Measurements from ENCODE around the gene SERPINB8.

Gene SERPINB8

DNA sequence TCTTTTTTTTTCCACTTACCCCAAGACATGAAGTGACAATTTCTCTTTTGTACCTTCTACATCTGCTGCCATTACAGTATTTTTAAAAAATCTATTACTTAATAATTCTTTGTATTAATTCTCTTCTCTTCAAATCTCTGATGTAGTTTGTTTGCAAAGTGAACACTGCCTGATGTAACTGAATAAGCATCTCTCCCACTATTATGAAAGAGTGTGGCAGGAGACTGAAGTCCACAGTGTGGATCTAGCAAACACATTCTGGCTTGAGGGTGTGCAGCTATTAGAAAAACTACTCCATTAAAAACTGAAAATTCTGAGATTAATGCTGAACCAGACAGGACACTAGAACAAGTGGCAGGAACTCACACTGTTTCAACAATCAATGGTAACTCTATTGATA lies 5.0 kb upstream of the SERPINB8 start:
- DNase-seq (ENCODE audit: low read depth in 2 of 2), result no peak

DNA sequence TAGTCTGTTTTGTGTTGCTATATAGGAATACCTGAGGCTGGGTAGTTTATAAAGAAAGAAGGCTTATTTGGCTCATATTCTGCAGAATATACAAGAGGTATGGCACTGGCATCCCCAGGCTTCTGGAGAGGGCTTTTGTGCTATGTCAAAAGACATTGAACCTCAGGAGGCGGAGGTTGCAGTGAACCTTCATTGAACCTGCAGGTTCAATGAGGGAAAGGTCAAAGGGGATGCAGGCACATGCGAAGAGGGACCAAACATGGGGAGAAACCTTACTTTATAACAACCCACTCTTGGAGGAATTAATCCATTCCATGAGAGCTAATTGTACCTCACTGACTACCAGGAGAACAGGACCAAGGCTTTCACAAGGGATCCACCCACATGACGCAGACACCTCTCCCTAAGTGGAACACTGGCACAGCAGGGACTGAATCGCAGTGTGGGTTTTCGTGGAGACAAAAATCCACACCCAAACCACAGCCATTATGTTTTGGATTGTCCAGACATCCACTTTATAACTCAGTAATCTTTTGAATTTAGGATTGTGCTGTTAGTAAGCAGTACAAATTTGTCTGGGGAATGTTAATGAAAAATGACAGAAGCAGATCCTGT lies 4.1 kb upstream of the SERPINB8 start:
- DNase-seq (ENCODE audit: low read depth in 2 of 2), result no peak

DNA sequence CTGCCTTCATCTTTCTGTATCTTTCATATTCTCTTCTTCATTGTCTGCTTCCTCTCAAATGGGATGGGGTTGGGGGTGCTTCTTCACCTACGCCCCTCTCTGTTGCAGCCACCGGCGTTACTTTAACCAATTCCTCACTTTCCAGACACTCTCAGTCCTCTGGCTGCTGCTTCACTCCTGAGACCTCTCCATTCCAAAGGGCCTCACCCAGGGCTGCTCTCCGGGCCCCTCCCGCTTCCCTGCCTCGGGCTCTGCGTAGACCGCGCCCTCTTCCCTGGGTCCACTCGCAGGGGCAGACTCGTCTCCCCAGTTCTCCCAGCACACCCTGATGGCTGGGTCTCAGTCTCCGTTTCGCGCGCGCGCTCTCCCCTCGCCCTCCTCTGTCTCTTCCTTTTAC lies 926 bp downstream of the SERPINB8 start:
- DNase-seq (ENCODE audit: low read depth in 2 of 2), result no peak

DNA sequence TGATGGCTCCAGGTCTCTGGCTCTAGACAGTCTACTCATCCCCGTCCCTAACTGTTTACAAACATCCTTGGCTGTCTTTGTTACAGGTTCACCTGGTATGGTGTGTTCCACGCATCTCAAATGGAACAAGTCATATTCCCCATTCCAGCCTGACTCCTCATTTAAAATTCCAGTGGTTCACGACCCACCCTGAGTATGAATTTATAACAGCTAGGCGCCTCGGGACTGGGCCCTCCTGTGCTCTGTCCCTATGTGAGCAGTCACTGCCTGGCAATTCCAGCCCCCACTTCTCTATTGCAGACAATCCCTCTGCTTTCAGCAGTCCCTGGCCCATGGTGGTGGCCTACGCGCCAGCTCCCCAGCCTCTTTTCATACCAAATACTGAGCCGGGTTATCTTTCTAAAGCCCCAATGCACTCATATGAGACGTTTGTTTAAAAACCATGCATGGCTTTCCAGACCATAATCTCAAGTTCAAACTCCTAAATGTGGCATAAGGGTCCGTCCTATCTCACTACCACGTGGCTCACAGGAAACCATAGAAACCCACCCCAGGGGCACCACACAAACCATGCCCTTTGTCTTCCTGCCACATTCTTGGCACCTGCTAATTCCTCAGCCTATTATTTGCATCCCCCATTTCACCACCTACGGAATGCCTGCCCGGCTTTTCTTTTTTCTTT lies 1.6 kb downstream of the SERPINB8 start:
- no peak for DNase-seq (ENCODE audit: low read depth in 2 of 2)

DNA sequence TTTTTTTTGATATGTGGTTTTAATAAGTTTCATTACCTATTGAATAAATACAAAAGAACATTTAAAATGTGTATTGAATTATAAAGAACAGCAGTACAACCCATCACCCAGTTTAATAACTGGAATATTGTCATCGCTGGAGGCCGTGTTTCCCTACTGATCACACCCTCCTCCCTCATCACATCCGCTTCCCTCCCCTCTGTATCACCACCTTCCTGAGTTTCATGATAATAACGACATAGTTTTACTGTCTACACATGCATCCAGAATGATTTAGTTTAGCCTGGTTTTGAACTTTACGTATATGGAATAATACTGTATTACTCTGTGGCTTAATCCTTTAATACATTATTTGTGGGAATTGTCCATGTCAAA lies 2.1 kb downstream of the SERPINB8 start:
- no peak for DNase-seq (ENCODE audit: low read depth in 2 of 2)

DNA sequence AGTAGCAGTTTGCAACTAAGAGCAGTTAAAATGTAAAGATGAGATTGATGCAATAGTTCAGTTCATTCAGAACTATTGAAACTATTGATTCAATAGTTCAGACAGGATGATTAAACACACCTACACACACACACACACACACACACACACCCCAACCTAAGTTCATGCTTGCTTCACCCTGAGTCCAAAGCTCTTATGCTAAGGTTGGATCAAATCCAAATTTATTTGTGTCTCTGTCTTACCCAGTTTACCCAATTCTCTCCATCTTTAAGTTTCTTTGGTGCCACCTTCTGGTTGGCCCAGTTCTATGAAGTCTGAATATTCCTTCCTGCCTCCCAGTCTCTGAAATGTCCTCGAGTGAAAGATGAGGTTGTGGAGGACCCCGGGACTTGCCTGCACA lies 5.1 kb downstream of the SERPINB8 start:
- no peak for DNase-seq (ENCODE audit: low read depth in 2 of 2)

DNA sequence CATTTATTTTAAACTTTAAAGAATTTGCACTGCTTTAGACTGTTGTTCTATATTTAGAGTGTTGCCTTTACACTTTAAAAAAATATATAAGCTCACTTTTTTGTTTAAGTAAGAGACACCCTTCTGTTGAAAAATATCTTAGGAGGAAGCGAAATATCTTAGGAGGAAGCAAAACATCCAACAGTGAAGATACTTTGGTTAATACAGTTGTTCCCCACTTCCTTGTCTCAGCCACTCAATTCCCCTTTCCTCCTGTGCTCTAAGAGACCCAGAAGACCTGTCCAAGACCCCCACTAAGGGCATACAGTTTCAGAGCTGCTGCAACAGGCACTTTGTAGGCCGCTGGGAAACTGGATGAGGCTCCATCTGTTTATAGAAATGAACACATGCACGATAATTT lies 5.7 kb downstream of the SERPINB8 start:
- no peak for DNase-seq (ENCODE audit: low read depth in 2 of 2)

DNA sequence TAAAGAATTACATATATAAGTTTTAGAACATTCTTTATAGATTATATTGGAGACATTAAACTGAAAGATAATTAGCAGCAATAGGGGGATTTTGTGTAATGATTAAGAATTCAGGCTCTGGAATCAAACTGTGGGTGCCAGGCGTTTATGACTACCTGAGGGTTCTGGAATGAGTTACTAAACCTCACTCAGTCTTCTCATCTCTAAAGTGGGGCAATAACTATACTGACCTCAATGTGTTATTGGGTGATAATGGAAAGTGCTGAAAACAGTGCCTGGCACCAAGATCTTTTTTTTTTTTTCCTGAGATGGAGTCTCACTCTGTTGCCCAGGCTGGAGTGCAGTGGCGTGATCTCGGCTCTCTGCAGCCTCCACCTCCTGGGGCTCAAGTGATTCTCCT lies 7.2 kb downstream of the SERPINB8 start:
- DNase-seq (ENCODE audit: low read depth in 2 of 2), result no peak

DNA sequence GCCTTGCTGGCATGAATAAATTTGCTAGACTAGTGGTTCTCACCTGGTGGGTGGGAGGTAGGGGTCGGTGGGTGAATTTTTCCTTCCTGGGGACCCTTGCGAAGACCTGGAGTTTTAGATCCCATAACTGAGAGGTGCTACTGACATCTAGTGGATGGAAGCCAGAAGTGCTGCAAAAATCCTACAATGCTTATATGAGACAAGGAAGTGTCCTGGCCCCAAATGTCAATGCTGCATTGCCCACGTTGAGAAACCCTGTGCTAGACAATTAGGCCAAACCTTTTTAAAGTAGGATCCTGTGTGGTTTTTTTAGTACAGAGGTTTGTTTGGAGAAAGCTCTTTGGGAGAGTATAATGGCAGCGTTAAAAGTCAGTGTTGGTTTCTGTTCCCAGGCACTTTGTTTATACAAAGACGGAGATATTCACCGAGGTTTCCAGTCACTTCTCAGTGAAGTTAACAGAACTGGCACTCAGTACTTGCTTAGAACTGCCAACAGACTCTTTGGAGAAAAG lies 9.6 kb downstream of the SERPINB8 start:
- no peak for DNase-seq (ENCODE audit: low read depth in 2 of 2)

DNA sequence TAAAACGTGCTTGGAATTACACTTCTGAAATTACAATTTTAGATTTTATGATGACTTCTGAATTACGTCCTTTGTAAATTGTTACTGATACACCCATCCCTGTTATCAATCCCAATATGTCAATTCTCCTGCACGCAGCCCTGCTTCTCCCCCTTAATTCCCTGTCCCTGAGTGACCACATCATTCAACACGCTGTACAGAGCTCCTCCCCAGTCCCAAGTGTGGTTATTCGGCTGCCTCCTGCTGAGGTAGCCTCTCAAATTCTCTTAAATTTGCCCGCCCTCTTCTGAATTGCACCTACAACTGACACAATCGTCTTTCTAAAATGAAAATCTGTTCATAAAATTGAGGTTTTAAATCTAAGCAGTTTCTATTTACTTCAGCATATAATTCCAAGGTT lies 10.1 kb downstream of the SERPINB8 start:
- DNase-seq (ENCODE audit: low read depth in 2 of 2), result no peak

DNA sequence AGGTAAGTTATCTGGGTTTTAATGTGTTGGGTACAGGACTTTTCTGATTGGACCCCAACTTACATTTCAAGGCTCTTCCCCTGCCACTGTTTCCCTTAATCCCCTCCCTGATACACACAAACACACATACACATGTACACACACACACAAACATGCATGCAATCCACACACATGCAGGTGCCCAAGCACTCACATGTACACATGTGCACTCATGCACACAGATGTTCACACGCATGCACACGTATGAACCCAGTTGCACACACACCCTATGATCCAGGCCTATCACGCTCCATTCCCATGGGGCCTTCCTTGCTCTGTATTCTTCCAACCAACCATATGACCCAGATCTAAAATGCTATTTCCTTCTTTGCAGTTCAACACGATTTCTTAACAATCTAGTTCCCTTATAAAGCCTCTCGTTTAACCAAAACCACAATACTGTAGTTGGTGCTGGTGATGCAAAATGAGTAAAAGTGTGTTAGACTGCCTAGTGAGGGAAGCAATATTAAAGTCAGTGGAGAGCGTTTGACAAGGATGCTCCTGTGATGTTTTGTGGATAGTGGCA lies 11.1 kb downstream of the SERPINB8 start:
- DNase-seq (ENCODE audit: low read depth in 2 of 2), result no peak

DNA sequence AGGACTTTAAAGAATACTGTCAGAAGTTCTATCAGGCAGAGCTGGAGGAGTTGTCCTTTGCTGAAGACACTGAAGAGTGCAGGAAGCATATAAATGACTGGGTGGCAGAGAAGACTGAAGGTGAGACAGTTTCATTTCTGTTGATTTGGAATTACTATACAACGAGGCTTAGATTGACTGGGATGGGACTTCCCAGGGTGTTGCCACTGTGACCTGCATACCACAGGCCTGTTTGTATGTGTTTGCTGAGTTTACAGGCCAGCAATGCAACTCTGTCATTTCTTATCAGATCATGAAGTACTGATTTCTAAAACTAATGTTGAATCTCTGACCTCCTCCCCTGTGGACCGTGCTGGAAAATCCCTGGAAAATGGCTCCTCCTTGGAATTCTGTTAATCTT lies 11.8 kb downstream of the SERPINB8 start:
- DNase-seq (ENCODE audit: low read depth in 2 of 2), result no peak

DNA sequence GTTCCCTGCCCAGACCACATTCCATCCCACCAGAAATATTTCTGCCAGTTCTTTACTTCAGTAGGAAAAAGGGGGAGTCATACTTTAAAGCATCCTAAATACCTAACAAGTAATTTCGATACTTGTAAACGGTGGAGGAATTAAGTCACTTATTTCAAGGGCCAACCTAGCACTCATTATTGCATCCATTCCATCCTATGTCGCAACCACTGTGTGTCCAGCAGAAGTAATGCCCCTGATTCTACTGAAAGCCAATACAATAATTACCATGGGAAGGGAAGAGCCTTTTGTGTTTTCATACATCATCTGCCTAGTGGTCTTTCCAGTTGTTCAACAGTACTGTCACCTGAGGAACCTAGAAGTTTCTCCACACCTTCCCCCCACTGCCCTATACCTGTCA lies 12.5 kb downstream of the SERPINB8 start:
- DNase-seq (ENCODE audit: low read depth in 2 of 2), result no peak

DNA sequence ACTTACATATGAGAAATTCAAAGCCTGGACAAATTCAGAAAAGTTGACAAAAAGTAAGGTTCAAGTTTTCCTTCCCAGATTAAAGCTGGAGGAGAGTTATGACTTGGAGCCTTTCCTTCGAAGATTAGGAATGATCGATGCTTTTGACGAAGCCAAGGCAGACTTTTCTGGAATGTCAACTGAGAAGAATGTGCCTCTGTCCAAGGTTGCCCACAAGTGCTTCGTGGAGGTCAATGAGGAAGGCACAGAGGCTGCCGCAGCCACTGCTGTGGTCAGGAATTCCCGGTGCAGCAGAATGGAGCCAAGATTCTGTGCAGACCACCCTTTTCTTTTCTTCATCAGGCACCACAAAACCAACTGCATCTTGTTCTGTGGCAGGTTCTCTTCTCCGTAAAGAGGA lies 17.0 kb downstream of the SERPINB8 start:
- DNase-seq (ENCODE audit: low read depth in 2 of 2), result no peak

DNA sequence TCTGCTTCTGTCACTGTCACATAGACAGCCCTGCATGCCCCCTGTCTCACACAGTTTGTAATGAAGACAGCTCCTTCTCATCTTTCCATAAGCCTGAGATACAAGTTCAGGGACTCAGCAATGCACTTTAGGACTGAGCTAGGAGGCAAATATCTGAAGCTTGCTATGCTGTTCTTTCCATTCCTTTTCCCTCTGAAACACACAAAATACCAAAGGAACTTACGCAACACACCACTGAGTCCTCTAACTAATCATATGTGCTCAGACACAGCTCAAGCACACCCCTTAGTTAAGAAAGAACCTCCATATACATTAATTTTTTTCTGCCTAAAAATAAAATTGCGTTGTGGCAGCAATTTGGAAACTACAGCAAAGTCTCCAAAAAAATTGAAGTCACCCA lies 17.9 kb downstream of the SERPINB8 start:
- no peak for DNase-seq (ENCODE audit: low read depth in 2 of 2)

DNA sequence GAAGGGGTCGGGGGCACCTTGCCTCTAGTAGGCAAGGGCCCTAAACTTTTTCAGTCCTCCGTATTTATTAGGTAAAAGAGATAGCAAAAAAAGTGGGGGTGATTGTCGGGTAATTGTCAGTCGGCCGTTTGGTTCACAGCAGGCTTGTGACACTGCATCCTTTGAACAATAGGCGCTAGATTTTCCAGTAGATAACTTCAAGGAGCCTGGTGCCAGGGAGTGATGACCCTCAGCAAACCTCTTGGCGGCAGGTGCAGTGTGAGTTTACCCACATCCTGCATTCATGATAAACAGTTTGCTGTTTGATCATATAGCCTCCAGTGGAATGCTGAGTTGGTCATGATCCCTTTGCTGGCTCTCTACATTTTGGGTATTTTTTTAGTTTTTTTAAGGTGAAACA lies 22.9 kb downstream of the SERPINB8 start:
- DNase-seq (ENCODE audit: low read depth in 2 of 2), result no peak

DNA sequence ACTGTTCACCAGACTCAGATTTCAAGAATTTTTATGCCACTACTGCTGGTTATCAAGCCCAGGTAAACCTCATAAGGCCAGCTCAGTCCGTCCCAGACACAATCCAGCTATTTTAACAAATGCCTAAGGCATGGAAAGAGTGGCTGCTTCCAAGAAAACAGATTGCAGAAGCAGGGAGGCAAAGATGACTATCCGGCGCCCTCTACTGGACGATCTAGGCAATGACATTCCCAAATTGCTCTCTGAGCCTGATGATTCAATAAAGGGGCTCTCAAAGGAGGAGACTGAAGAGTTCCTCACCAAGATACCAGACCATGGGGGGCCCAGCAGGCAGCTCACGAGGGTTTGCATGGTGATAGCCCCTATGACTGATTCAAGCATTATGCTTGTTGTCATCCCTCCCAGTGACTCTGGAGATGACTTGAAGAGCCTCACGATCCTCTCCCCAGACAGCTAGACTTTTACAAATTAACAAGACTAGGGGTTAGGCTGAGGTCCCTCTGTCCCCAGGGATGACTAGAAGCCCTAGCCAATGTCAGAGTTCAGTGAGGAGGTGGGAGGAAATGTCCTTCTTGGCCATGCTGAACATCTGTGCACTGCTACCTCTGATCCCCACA lies 25.0 kb downstream of the SERPINB8 start:
- no peak for DNase-seq (ENCODE audit: low read depth in 2 of 2)

DNA sequence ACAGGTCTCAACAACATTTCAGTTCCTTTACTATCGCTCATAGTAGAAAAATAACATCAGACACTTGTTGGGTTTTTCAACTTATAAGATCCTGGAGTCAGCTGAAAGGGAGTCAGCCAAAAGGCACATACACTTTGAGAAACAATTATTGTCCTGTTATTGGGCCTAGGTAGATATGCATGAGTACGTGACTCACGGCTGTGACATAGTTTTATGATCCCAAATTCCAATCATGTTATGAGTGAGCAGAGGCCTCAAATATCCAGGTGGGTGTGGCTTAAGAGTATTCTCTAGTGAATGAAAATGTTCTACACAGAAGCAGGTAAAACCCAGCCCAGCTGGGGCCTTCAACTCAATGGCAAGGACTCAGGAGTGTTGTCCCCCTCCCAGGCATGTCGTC lies 27.2 kb downstream of the SERPINB8 start:
- no peak for DNase-seq (ENCODE audit: low read depth in 2 of 2)

DNA sequence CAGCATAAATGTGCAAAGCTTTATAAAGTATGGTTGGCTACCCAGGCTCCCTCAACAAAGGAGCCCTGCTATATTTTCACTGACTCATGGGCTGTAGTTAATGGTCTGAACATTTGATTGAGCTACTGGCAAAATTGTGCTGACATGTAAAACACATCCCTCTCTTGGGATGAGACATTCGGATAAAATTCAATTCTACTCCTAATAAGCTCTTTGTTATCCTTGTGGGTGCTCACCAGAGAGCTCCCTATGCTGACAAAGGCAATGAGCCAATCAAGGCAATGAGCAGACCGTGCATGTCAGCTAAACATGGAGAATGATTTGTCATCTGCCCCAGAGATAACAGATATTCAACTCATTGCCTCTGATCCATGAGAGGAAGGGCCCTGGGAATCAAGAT lies 27.7 kb downstream of the SERPINB8 start:
- no peak for DNase-seq (ENCODE audit: low read depth in 2 of 2)

DNA sequence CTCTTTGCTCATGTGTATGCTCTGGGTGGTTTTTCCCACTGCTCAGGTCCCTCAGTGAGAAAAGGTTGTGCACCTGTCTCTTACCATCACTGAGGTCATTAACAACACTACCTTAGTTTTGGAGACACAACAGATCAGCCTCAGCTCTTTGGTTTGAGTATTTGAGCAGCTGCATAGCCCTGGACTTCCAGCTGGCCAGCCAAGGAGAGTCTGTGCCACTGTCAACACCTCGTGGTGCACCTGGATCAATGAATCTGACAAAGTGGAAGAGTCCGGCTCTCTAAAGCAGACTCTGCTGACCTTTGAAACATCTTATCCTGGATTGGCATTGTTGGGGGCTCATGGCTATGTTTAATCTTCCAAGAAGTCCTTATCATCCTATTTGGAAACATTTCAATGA lies 30.0 kb downstream of the SERPINB8 start:
- no peak for DNase-seq (ENCODE audit: low read depth in 2 of 2)

DNA sequence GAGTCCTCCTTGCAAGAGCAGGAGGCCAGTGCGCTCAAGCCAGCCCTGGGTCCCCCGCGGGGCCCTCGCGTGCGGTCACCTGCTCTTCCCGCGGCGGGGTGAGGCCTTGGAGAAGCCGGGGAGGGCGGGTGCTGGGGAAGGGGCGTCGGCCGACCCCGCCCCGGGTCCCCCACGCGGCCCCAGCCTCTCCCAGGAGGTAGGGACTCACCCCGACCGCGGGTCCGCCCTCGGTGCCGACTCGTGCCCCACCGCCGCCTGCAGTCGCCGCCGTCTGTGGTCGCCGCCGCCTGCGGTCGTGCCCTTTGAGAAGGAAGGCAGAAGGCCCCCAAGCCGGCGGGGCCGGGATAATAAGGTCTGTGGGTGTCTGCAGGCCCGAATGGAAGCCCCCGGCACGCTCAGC lies 32.7 kb downstream of the SERPINB8 start:
- no peak for DNase-seq (ENCODE audit: low read depth in 2 of 2)

DNA sequence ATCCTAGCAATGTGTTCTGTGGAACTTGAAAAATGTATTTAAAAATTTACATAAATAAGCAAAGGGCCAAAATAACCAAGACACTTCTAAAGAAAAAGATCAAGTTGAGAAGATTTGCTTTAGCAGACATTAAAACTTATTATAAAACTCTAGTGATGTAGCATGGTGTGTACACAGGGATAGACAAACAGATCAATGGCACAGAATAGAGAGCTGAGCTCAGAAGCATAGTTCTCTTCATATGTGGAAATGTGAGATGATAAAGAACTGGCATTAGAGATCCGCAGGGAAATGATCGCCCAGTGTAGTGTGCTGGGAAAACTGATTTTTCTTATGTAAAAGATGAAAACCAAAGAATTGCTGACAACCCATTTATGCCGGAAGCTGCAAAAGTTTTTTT lies 39.4 kb downstream of the SERPINB8 start:
- no peak for DNase-seq (ENCODE audit: low read depth in 2 of 2)

DNA sequence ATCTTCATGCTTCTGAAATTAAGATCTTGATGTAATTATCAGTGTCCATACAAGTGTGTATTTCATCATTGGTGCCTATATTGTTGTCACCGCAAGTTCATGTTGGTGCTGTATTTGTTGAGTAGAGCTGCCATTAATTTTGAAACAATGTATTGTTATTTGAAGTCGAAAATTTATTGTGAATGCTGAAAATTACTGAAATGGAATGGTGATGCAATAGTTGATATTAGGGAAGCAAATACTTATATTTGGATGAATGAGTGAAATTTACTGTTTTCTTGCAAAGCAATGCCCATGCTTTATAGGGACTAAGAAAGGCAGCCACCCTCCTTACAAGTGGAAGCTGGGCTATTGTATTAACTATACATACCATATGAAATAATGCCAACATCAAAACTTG lies 41.6 kb downstream of the SERPINB8 start:
- DNase-seq (ENCODE audit: low read depth in 2 of 2), result no peak

Data from stimulated activated CD8-positive, alpha-beta memory T cell treated with anti-CD3 and anti-CD28 coated beads, Interleukin-7, amount 100 ng/mL, for 4 hours (primary cell).